GM18502 (cell line): ENCODE data around the gene SLC35F6.
"Not testable (repeated sequence)": the region's sequence is repeated elsewhere in the genome, so short reads cannot be mapped to it uniquely, and the experiment has no call there.

ENCODE experiments used
- ATAC-seq: cut with Tn5 transposase; IDR thresholded peaks from one replicate; pipeline ENCODE4 v1.9.1; 2021; ENCODE audit warnings: mild to moderate bottlenecking; ENCODE audit not compliant: unreplicated experiment, poor library complexity

SLC35F6 gene

GRCh38 chr2:26730549-26731344 lies 33.3 kb upstream of the SLC35F6 start:
- ATAC-seq, result no peak

- ATAC-seq, result no peak
Measured at GRCh38 chr2:26731714-26732113, 32.4 kb upstream of the SLC35F6 start.

- ATAC-seq, result no peak
Measured at GRCh38 chr2:26732446-26732845, 31.6 kb upstream of the SLC35F6 start.

GRCh38 chr2:26733413-26733812 lies 30.7 kb upstream of the SLC35F6 start:
- no peak for ATAC-seq

- ATAC-seq, result no peak
Measured at GRCh38 chr2:26735097-26735496, 29.0 kb upstream of the SLC35F6 start.

- ATAC-seq, result no peak
Measured at GRCh38 chr2:26735883-26736588, 28.0 kb upstream of the SLC35F6 start.

GRCh38 chr2:26737221-26737620 lies 26.9 kb upstream of the SLC35F6 start:
- ATAC-seq, result no peak

- ATAC-seq, result no peak
Measured at GRCh38 chr2:26738481-26738880, 25.6 kb upstream of the SLC35F6 start.

- no peak for ATAC-seq
Measured at GRCh38 chr2:26739514-26739913, 24.6 kb upstream of the SLC35F6 start.

- no peak for ATAC-seq
Measured at GRCh38 chr2:26740346-26740745, 23.7 kb upstream of the SLC35F6 start.

- no peak for ATAC-seq
Measured at GRCh38 chr2:26740890-26741302, 23.2 kb upstream of the SLC35F6 start.

- ATAC-seq, result no peak
Measured at GRCh38 chr2:26742048-26742770, 21.9 kb upstream of the SLC35F6 start.

- ATAC-seq, result no peak
Measured at GRCh38 chr2:26743852-26744251, 20.2 kb upstream of the SLC35F6 start.

- no peak for ATAC-seq
Measured at GRCh38 chr2:26744953-26745352, 19.1 kb upstream of the SLC35F6 start.

- ATAC-seq, result no peak
Measured at GRCh38 chr2:26745609-26746327, 18.3 kb upstream of the SLC35F6 start.

GRCh38 chr2:26746934-26747333 lies 17.1 kb upstream of the SLC35F6 start:
- no peak for ATAC-seq

GRCh38 chr2:26749787-26750420 lies 14.2 kb upstream of the SLC35F6 start:
- not testable (repeated sequence) for ATAC-seq

- ATAC-seq, result not testable (repeated sequence)
Measured at GRCh38 chr2:26750467-26750866, 13.6 kb upstream of the SLC35F6 start.

GRCh38 chr2:26752656-26753055 lies 11.4 kb upstream of the SLC35F6 start:
- no peak for ATAC-seq

GRCh38 chr2:26754539-26754938 lies 9.5 kb upstream of the SLC35F6 start:
- no peak for ATAC-seq
